Fibroblast of lung (primary cell): Measurements from ENCODE around the gene NPM3. TPM values are rescaled to one million over a fixed set of nuclear protein-coding genes. Genes with fewer than 3 reads are reported as not detected.
A peak's percentile ranks its signal among the peaks of the same experiment; 100 is the strongest.

ENCODE experiments used
- DNase-seq, 2 donors: peaks; one replicate each; pipeline versions ENCODE4 v3.0.0 to v3.0.0-alpha.2; 2010; ENCODE audit warnings: low read depth in 2 of 2
- H2AFZ ChIP-seq: 2 replicates; pipeline ENCODE4 v1.5.1; 2012; ENCODE audit warnings: low read length, control low read depth, inconsistent platforms
- H3K27ac ChIP-seq: 2 replicates; pipeline ENCODE4 v1.5.1; 2011; ENCODE audit warnings: low read length, control low read depth; ENCODE audit not compliant: insufficient read depth
- H3K27me3 ChIP-seq: 2 replicates; pipeline ENCODE4 v1.5.1; 2011; ENCODE audit warnings: mild to moderate bottlenecking, low read length; ENCODE audit not compliant: control insufficient read depth, insufficient read depth
- H3K36me3 ChIP-seq: 2 replicates; pipeline ENCODE4 v1.5.1; 2011; ENCODE audit warnings: low read length; ENCODE audit not compliant: control insufficient read depth, insufficient read depth
- H3K4me1 ChIP-seq: 2 replicates; pipeline ENCODE4 v1.5.1; 2011; ENCODE audit warnings: low read length; ENCODE audit not compliant: control insufficient read depth, insufficient read depth; ENCODE audit errors: extremely low read depth
- H3K4me2 ChIP-seq: 2 replicates; pipeline ENCODE4 v1.5.1; 2011; ENCODE audit warnings: low read length, control low read depth; ENCODE audit not compliant: insufficient read depth; ENCODE audit errors: extremely low read depth
- H3K4me3 ChIP-seq, 4 experiments: fragments of 200-600 bp in 1 of 4; sonication (generic) in 1 of 4; replicated peaks in 1 of 4; 2 replicates each; pipeline ENCODE4 v1.5.1; 2011 to 2016; ENCODE audit warnings: low read length in 4 of 4, low read depth in 3 of 4, mild to moderate bottlenecking in 3 of 4, control low read depth in 2 of 4, inconsistent platforms in 1 of 4, mixed read lengths in 1 of 4; ENCODE audit not compliant: insufficient read depth in 1 of 4; ENCODE audit errors: control extremely low read depth in 1 of 4
- H3K79me2 ChIP-seq: 2 replicates; pipeline ENCODE4 v1.5.1; 2012; ENCODE audit warnings: mild to moderate bottlenecking, low read length, inconsistent platforms; ENCODE audit not compliant: control insufficient read depth, insufficient read depth
- H3K9ac ChIP-seq: 2 replicates; pipeline ENCODE4 v1.5.1; 2011; ENCODE audit warnings: mild to moderate bottlenecking, low read length, control low read depth; ENCODE audit not compliant: insufficient read depth
- H3K9me3 ChIP-seq: 2 replicates; pipeline ENCODE4 v1.5.1; 2012; ENCODE audit warnings: low read depth, low read length; ENCODE audit not compliant: control insufficient read depth, insufficient read depth
- H4K20me1 ChIP-seq: 2 replicates; pipeline ENCODE4 v1.5.1; 2011; ENCODE audit warnings: low read length; ENCODE audit not compliant: control insufficient read depth, insufficient read depth; ENCODE audit errors: extremely low read depth
- EZH2 ChIP-seq: IDR thresholded peaks from 2 replicates; pipeline ENCODE4 v1.5.1; 2012; ENCODE audit warnings: low read length, control low read depth, mild to moderate bottlenecking; ENCODE audit errors: missing control alignments
- polyA plus RNA-seq, 2 donors: library from polyadenylated mRNA; depleted of rRNA in 1 of 2; stranded (reverse) in 1 of 2; unstranded in 1 of 2; fragments of >200 nt; gene quantifications; 2 replicates each; pipeline ENCODE4 v1.2.1, GENCODE V29; 2011 to 2012; ENCODE audit warnings: missing spikeins in 1 of 2
- total RNA-seq: library from RNA; depleted of rRNA; stranded (reverse); fragments of >200 nt; gene quantifications from 2 replicates; pipeline ENCODE4 v1.2.1, GENCODE V29; 2014
- TF ChIP-seq, protein P1 (sequence below), 2 donors: IDR thresholded peaks in 1 of 2; conservative IDR thresholded peaks in 1 of 2; 1 replicate in 1 of 2; 2 replicates in 1 of 2; pipeline ENCODE4 v1.5.1; 2011 to 2012; ENCODE audit warnings: low read length in 2 of 2, control low read depth in 1 of 2, inconsistent platforms in 1 of 2, low read depth in 1 of 2, mild to moderate bottlenecking in 1 of 2

Gene NPM3
- total and polyA plus RNA-seq, 2 donors (not counting 1 experiment from before 2014, with no cell fraction given): 29.1 to 80.8 TPM

DNA sequence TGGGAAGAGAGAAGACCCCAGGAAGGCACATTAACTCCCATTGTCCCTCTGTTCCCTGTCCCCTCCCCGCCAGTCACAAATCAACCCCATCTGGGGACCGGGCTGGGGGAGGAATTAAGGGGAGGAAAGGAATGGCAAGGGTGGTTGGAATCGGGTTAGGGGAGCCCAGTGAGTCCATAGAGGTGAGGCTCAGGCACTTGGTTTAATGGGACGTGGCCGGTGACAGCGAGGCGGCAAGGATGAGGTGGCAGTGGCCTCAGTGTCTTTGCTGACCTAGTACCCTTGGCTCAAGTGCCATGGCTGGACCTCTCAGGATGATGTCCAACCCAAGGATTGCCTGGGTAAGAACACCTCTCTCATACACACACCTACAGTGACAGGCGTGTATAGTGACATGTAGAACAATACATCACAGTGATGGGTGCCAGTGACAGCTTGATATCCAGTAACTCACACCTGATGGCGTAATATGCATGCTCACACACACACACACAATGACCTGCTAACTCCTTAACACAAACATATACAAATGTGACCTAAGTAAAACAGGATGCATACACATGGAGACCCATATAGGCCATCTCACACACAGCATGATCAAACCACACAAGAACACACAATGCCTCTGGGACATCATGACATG lies 48.0 kb upstream of the NPM3 start:
- no peak for DNase-seq

DNA sequence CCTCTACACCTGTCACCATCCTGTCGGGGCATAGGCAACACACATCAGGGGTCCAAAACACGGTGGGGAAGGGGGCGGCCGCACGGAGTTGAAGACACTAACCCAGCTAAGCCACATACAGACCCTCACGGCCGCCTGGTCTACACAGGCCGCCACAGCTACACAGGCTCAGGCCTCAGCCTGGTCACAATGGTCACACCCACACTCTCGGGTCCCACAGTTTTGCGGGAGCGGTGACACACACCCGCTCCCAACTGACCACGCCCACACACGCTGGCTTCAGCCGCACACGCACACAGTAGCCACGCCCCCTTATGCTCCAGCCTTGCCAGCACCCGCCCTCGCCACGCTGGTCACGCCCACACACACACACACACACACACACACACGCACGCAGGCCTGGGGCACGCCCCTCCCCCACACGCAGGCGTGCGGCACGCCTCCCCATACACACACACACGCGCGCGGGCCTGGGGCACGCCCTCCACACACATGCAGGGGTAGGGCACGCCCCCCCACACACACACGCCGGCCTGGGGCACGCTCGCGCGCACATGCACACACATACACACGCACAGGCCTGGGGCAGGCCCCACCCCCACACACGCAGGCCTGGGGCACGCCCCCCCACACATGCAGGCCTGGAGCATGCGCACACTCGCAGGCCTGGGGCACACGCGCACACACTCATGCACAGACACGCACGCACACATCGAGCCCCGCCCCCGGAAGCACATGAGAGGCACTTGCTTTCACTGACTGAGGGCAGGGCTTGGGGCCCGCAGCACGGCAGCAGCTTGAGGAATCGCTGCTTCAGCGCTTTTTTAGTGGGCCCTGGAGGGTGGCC lies 47.3 kb upstream of the NPM3 start:
- H3K4me2 ChIP-seq: peak overlapping the region; percentile 55
- peak overlapping the region in 3 of 4 experiments; percentile 29 to 58 (median 43) for H3K4me3 ChIP-seq
- peaks cover 8% of the 10 kb centered on the region for H3K4me1 ChIP-seq
- TF ChIP-seq, protein P1, sequence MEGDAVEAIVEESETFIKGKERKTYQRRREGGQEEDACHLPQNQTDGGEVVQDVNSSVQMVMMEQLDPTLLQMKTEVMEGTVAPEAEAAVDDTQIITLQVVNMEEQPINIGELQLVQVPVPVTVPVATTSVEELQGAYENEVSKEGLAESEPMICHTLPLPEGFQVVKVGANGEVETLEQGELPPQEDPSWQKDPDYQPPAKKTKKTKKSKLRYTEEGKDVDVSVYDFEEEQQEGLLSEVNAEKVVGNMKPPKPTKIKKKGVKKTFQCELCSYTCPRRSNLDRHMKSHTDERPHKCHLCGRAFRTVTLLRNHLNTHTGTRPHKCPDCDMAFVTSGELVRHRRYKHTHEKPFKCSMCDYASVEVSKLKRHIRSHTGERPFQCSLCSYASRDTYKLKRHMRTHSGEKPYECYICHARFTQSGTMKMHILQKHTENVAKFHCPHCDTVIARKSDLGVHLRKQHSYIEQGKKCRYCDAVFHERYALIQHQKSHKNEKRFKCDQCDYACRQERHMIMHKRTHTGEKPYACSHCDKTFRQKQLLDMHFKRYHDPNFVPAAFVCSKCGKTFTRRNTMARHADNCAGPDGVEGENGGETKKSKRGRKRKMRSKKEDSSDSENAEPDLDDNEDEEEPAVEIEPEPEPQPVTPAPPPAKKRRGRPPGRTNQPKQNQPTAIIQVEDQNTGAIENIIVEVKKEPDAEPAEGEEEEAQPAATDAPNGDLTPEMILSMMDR (conservative IDR thresholded peaks at IDR 0.05 in 1 of 2, IDR thresholded peaks at IDR 0.05 in 1 of 2; ENCODE audit: low read depth in 1 of 2, low read length in 2 of 2): no peak
- no peak for TF ChIP-seq EZH2
- peak overlapping the region; percentile 18 for H3K27ac ChIP-seq
- no peaks in the 10 kb centered on the region for H4K20me1 ChIP-seq
- no peaks in the 10 kb centered on the region for H3K9me3 ChIP-seq
- no peaks in the 10 kb centered on the region for H3K79me2 ChIP-seq
- H3K27me3 ChIP-seq: no peaks in the 10 kb centered on the region
- H2AFZ ChIP-seq: peak overlapping the region; percentile 33
- H3K9ac ChIP-seq: peak overlapping the region; percentile 20
- H3K36me3 ChIP-seq: no peaks in the 10 kb centered on the region
- peak; percentile 87 to 89 for DNase-seq

More for the DNA sequence above, 48.0 kb upstream of the NPM3 start:
- Histone ChIP-seq H2AFZ (peak overlapping the region; percentile 33), H3K27ac (peak overlapping the region; percentile 18), H3K4me3 (peak overlapping the region in 3 of 4 experiments; percentile 29 to 58 (median 43)), H4K20me1 (no peaks in the 10 kb centered on the region), H3K27me3 (no peaks in the 10 kb centered on the region), H3K79me2 (no peaks in the 10 kb centered on the region), H3K9ac (peak overlapping the region; percentile 20), H3K4me1 (peaks cover 8% of the 10 kb centered on the region), H3K36me3 (no peaks in the 10 kb centered on the region), H3K9me3 (no peaks in the 10 kb centered on the region), H3K4me2 (peak overlapping the region; percentile 55)
- TF ChIP-seq EZH2: no peak
- TF ChIP-seq, protein P1 (conservative IDR thresholded peaks at IDR 0.05 in 1 of 2, IDR thresholded peaks at IDR 0.05 in 1 of 2; ENCODE audit: low read depth in 1 of 2, low read length in 2 of 2): no peak

DNA sequence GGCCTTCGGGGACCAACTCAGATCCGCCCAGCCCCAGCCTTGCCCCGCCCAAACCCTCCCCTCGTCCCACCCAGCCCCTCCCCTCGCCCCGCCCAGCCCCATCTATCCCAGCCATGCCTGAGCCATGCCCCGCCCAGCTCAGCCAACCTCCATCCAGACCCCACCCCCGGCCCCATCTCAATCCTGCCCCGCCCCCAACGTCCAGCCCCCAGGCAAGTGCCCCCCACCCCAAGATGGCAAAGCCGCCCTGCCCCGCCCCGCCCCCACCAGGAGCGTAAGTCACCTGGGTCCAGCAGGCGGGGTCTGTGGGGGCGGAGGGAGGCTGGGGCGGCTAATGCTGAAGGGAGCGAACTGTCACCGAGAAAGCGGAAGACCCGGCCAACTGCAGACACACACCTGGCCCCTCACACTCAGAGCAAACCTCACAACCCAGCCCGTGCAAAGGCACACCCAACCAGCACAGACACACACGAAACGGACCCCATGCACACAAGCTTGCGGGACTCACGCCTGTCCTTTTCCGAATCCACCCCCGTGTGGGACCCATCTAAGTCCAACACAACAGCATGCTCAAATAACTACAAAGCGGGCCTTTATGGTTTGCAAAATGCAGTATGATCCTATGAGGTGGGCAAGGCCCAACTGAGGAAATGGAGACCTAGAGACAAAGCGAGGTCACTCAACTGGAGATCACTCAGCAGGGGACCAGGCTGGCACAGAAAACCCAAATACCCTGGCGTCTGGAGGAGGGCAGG lies 46.5 kb upstream of the NPM3 start:
- H3K4me3 ChIP-seq: peak overlapping the region in 2 of 4 experiments; percentile 43 to 58
- H3K27ac ChIP-seq: no peak overlapping the region
- peak overlapping the region; percentile 55 for H3K4me2 ChIP-seq
- H3K79me2 ChIP-seq: no peaks in the 10 kb centered on the region
- TF ChIP-seq, protein P1 (conservative IDR thresholded peaks at IDR 0.05 in 1 of 2, IDR thresholded peaks at IDR 0.05 in 1 of 2; ENCODE audit: low read depth in 1 of 2, low read length in 2 of 2): no peak
- TF ChIP-seq EZH2: no peak
- H3K9me3 ChIP-seq: no peaks in the 10 kb centered on the region
- H4K20me1 ChIP-seq: no peaks in the 10 kb centered on the region
- H3K27me3 ChIP-seq: no peaks in the 10 kb centered on the region
- no peak for DNase-seq
- H2AFZ ChIP-seq: no peak overlapping the region
- H3K36me3 ChIP-seq: no peaks in the 10 kb centered on the region
- no peak overlapping the region for H3K9ac ChIP-seq
- H3K4me1 ChIP-seq: peaks cover 8% of the 10 kb centered on the region
